ENCODE data around the gene PAPOLA.
"Not testable (repeated sequence)": the region's sequence is repeated elsewhere in the genome, so short reads cannot be mapped to it uniquely, and the experiment has no call there.

The PAPOLA gene

DNA sequence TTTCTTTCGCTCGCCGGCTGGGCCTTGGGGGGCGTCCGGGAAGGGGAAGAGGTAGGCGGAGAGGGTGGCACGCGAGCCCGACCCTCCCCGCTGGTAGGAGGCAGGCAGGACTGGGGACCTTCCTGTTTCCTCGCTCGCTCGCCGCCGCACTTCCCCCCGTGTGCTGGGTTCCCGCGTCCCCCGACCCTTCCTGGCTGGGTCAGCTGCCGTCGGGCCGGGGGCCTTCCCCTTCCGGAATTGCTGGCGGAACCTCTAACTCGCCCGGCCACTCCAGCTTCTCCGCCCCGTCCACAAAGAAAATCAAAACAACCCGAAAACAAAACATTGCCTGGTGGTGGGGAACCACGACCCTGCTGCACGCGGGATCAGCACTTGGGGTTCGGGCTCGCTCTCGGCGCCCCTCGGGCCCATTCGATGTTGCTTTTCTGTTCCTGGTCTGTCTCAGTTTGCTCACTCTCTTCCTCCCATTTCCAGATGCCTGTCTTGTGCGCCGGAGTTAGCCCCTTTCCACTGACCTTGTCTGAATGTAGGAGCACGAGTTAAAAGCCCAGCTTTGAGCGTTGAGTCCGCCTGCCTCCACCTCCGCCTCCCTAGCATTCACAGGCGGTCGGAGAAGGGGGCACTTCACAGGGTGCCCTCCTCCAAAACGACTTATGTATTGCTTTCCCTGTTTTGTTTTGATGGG lies 581 bp downstream of the PAPOLA start:
- DNase-seq (ENCODE audit: low spot score), result peak; percentile 57

DNA sequence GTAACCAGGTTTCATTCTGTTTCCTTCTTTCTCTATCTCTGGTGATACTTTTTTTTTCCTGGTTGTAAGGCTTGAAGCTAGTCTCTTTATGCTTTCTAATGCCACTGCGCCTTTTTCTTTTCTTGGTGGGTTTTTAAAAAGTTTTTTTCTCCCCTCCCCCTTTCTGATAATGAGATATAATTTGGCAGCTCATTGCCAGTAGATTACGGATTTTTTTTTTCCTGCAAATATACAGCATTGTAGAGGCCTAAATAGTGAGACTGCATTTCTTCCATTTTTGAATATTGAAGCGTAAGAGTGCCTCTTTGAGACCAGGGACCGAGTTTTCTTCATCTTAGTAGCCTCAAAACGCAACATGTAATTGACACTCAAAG lies 1.1 kb downstream of the PAPOLA start:
- no peak for DNase-seq (ENCODE audit: low spot score)

DNA sequence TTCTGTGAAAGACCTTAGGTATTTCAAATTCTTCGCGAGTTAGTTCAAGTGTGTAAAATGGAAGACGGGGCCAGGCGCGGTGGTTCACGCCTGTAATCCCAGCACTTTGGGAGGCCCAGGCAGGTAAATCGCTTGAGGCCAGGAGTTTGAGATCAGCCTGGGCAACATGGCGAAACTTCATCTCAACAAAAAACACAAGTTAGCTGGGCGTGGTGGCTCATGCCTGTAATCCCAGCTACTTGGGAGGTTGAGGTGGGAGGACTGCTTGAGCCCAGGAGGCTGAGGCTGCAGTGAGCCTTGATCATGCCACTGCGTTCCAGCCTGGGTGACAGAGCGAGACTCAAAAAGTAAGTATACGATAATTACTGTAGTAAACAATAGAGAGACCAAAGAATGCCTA lies 2.2 kb downstream of the PAPOLA start:
- not testable (repeated sequence) for DNase-seq (ENCODE audit: low spot score)

DNA sequence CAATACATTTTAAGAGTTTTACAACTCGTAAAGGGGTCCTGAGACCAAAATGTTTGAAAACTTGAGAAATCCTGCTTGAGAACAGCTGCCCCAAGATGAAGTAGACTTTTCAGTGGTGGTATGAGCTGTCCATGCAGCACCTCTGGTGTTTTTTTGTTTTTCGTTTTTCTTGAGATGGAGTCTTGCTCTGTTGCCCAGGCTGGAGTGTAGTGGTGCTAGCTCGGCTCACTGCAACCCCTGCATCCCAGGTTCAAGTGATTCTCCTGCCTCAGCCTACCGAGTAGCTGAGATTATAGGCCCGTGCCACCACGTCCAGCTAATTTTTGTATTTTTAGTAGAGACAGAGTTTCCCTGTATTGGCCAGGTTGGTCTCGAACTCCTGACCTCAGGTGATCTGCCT lies 5.5 kb downstream of the PAPOLA start:
- no peak for DNase-seq (ENCODE audit: low spot score)

DNA sequence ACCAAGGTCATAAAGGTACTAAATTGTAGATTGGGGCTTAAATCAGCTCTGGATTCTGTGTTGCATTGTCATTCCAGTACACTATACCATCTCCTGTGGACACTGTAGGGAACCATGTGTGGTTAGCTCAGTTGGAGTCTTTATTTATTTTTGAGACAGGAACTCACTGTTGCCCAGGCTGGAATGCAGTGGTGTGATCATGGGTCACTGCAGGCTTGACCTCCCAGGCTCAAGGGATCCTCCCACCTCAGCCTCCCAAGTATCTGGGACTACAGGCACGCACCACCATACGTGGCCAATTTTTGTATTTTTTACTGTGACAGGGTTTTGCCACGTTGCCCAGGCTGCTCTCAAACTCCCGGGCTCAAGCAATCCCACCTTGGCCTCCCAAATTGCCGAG lies 6.7 kb downstream of the PAPOLA start:
- no peak for DNase-seq (ENCODE audit: low spot score)

DNA sequence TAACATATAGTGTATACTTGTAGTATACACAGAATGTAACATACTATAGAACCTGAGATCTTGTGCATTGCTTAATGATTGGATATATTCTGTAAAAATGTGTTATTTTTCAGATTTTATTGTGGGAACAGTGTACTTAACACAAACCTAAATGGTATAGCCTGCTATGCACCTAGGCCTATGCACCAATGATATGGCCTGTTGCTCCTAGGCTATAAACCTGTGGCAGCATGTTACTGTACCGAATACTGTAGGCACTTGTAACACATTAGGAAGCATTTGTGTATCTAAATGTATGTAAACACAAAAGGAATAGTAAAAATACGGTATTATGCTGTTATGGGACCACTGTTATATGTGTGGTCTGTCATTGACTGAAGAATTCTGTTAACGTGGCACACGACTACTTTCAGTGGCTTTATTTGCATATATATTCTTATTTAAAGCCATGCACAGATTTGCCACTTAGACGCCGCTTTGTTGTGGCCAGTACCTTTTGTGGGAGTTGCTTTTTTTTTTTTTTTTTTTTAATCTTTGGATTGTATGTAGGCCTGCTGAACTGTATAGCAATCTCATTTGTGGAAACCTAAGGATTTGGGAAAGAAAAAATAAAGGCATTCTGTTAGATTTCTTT lies 7.4 kb downstream of the PAPOLA start:
- no peak for DNase-seq (ENCODE audit: low spot score)

DNA sequence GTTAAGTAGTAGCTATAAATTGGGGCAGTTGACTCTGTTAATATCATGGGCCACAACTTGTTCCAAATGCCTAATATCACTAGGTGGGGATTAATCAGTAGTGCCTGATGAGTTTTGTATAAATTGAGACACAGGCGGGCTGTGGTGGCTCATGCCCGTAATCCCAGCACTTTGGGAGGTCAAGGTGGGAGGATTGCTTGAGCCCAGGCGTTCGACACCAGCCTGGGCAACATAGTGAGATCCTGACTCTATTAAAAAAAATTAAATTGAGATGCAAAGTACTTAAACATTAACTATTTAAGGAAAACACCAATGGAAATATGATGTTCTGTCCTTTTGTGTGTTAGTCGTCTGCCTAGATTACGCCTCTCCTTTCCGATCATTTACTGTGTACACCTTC lies 9.0 kb downstream of the PAPOLA start:
- no peak for DNase-seq (ENCODE audit: low spot score)

DNA sequence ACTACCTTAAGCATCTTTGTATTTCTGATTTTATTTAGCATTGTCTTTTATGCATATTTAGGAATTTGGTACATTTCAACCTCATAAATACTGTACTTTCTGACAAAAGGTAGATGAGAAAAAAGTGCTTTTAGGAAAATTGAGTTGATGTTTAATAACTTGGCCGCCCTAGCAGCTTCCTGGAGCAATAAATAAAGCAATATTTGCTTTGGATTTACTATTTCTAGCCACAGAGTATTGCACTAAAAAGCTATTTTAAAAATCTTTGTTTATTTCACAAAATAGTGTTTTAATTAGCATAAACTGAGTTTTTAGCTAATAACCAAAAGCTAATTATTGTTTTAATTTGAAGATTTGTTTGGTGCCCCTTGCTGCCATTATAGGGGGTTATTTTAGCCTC lies 9.5 kb downstream of the PAPOLA start:
- DNase-seq (ENCODE audit: low spot score), result no peak

DNA sequence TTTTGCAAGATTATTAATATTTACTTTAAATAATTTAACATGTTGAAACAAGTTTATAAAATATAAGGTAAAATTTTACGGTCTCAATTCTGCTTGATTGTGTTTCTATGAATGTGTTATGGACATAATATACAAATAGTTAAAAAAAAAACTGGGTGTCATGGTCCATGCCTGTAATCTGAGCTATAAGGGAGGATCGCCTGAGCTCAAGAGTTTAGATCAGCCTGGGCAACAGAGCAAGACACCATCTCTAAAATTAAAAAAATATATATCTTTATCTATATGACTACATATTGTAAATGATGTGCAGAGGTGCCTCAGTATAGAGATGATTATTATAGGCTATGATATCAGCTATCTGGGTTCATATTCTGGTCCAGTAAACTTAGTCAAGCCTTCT lies 9.9 kb downstream of the PAPOLA start:
- DNase-seq (ENCODE audit: low spot score), result no peak

DNA sequence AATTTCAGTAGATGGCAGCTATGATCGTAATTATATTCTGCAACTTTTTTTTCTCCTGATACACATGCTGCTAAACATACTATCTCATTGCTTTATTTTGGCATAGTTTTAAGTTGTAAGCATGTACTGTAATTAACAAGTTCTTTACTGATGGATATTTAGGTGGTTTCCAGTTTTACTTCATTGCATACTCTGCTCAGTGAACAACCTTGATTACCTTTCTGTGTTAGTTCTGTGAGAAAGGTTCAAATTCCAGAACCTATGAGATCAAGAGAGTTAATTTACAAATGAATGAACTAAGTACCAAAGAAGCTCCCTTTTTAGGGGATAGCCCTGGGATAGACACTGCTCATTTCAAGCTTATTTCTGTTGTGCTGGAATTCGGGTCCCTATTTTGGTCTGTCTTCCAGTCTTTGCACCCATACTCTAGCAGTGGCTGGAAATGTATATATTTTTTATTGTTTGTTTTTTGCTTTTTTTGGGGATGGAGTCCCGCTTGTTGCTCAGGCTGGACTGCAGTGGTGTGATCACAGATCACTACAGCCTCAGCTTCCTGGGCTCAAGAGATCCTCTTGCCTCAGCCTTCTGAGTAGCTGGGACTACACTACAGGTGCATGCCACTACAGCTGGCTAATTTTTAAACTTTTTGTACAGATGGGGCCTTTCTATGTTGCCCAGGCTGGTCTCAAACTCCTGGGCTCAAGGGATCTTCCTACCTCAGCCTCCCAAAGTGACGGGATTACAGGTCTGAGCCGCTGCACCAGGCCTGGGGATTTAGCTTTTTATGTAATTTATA lies 10.6 kb downstream of the PAPOLA start:
- no peak for DNase-seq (ENCODE audit: low spot score)

DNA sequence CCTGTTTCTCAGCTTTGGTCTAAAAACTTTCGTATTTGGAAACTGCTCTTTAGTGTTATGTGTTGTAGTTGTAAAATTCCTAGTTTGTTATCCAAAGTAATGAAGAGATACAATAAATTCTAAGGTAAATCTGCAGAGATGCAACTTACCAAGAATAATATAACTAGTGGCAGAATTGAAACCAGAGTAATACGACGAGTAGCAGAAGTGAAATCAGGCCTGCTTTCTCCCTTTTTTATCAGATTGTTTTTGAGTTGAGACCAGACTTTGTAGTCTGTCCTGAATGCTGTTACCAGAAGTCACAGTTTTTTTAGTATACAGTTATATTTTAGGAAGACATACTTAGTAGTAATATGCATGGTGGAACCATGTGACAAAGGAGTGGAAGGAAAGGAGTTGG lies 12.5 kb downstream of the PAPOLA start:
- DNase-seq (ENCODE audit: low spot score), result no peak

DNA sequence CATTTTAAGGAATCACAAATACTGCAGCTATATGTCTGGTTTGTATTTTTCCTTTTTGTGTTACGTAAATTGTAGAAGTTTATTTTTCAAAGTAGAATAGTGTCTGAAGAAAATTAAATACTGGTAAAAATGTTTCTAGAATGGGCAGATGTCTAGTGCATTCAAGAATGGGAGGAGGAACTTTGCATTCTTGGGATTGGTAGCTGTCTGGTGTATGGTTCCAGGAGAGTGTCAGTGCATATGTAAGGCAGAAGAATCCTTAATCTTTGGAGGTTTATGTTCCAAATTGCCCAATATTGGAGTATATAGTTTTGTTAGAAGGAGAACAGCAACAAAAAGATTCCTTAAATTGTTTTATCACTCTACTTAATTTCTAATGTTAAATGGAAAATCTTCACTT lies 13.5 kb downstream of the PAPOLA start:
- DNase-seq (ENCODE audit: low spot score), result no peak

DNA sequence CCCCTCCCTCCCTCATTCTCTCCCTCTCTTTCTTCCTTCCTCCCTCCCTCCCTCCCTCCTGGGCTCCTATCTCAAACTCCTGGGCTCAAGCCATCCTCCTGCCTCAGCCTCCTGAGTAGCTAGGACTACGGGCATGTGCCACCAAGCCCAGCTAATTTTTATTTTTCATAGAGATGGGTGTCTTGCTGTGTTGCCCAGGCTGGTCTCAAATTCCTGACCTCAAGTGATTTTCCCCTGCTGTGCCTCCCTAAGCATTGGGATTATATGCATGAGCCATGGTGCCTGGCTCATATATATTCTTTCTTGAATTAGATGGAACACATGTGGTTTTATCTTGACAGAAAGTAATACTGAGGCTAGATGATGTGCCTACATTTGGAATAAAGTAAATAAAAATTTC lies 14.2 kb downstream of the PAPOLA start:
- no peak for DNase-seq (ENCODE audit: low spot score)

DNA sequence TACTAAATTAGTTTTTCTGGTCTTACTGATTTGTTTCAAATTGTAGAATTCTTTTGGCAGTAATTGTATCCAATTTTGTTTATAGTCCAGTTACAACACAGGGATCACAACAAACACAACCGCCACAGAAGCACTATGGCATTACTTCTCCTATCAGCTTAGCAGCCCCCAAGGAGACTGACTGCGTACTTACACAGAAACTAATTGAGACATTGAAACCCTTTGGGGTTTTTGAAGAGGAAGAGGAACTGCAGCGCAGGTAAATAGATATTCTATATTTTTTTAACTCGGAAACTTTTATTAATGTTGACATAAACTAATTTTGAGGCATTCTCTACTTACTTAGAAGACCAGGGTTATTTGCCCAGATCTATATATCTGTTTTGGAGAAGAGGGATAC lies 17.8 kb downstream of the PAPOLA start:
- DNase-seq (ENCODE audit: low spot score), result no peak

DNA sequence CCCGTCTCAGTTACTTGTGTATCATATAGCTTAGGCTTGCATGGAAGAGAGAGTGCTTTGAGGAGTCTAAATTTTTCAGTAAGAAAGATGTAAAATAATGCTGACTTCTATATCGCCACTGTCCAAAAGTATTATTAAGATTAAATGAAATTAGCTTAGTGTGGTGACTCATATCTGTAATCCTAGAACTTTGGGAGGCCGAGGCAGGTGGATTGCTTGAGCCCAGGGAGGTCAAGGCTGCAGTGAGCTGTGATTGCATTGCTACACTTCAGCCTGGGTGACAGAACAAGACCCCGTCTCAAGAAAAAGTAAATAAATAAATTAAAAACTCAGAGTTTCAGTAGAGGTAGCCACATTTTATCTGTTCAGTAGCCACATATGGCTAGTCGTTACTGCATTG lies 23.3 kb downstream of the PAPOLA start:
- DNase-seq (ENCODE audit: low spot score), result no peak

DNA sequence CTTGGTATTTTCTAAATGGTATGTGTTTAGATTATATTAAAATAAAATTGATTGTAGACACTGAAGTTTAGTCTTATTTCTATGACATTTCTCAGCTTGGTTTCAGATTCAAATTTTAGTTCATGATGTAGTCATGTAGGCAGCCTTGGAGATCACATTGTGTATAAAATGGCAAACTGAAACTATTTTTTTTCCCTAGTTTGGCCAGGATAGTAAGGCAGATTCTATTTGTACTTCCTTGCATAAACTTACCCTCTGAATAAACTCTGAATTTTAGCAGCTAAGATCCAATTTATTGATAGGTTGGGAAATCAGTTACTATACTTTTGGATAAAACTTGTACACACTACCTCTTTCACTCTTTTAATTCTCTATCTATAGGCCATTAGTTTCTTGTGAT lies 30.4 kb downstream of the PAPOLA start:
- DNase-seq (ENCODE audit: low spot score), result no peak

DNA sequence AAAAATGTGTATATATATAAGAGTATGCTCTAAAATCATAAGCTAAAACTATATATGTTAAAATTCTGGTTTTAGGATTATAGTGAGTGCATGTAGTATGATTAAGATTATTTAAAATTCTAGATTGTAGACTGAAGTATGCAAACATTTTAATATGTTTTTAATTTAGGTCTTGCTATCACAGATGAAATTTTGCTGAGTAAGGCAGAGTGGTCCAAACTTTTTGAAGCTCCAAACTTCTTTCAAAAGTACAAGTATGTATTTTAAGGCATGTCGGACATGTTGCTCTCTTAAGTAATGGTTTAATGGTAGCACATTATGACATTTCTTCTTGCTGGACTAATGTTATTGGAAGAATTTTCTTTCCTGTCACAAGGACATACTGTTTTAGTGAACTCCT lies 34.6 kb downstream of the PAPOLA start:
- DNase-seq (ENCODE audit: low spot score), result no peak

DNA sequence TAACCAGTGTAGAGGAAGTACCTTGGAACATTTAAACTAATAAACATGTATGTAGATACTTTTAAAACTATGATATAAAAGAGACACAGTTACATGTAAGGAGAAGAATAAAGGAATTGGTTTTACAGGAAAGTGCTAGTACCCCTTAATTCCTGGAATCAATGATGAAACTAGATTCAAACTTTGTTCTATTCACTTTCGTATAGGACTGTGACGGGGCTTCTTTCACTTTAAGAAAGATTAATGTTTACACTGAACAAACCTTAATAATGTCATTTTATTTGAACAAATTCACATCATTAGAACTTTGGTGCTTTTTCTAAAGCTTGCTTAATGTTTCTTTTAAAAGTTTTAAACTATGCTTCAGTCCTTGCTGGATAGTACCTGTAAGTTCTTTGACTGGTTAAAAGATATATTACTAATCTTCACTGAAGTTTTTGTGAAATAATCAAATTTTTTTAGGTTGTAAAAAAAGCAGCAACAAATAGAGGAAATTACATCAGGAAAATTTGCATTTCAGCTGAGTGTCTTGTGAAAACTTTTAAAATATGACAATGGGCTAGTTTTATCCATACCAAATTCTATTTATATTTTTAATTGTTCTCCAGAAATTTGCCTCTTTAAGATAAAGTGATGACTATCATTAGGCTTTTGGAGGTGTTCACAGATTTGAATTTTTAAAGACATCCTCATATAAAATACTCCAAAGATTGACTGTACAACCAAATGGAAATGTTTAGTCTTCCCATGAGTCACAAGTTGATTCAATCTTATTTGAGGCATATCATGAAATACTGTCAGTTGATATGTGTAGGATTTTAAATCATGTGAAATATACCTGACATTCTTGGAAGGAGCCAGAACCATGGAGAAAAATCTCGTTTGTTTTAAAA lies 36.2 kb downstream of the PAPOLA start:
- no peak for DNase-seq (ENCODE audit: low spot score)

DNA sequence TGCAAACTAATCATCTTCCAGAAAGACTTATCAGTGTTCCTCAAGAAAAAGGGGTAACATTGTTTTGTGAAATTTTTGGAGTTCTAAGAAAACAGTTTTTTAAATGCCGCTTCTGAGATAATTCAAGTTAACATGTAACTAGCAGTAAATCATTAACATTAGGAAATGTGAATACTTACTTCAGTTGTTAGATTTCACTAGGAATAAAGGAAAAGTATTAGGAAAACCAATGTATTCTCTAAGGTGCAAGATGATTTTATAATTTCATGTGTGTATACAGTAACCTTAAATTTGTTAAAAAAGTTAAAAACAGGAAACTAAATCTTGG lies 36.8 kb downstream of the PAPOLA start:
- DNase-seq (ENCODE audit: low spot score), result no peak

DNA sequence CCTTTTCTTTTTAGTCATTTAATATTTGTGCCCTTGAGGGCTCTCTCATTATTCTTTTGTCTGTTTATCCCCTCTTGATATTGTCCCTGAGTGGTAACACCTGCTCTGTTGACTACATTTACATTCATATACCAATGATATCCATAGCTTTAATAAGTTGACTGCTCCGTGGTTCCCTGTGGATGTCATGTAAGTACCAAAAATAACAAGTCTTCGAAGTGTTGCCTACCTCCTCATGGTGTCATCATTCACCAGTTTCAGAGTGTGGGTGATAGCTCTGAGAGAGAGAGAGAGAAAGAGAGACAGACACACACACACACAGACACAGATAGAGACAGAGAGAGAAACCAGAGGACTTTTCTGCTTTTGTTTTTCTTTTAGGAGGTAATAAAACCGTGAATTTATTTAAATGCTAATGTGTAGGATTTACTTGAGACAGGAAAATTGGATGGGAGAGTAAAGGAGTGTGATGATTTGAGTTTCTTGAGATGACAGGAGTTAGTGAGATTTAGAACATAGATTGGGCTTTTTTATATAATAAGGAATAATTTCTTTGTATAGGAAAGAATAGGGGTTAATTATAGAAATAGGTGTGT lies 52.2 kb downstream of the PAPOLA start:
- DNase-seq (ENCODE audit: low spot score), result no peak

DNA sequence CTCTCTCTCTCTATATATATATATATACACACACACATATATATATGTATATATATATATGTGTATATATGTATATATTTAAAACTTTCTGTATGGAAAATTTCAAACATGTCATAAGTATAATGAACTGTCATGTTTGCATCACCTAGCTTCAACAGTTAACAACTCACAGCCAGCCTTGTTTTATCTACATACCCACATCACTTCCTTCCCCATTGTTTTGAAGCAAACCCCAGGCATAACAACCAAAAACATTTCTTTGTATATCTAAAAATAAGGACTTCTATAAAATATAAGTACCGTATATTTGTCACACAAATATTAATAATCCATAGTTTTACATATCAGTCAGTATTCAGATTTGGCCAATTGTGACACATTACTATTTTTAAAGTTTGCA lies 57.4 kb downstream of the PAPOLA start:
- DNase-seq (ENCODE audit: low spot score), result no peak

DNA sequence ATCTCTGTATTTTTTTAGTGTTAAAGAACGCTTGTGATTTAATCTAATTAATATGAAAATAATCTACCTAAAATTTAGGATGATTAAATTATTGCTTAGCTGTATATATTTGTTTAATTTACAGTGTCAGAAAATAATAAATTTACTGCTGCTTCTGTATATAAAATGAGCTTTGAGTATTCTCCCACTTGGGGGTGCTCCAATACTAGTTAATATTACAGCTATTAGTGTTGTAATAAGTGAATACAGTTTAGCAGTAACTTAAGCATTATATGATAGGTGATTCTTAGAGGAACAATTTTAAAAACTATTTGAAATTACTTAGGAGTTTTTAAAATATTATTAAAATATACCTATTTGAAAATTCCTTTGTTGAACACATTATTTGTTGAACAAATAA lies 62.2 kb downstream of the PAPOLA start:
- DNase-seq (ENCODE audit: low spot score), result no peak

Measured in AG08396 (cell line).